KG1 (cell line): ENCODE results near the gene YIPF5.

Experiments
- DNase-seq: peaks from one replicate; lab custom pipeline; 2025; lab: John Stamatoyannopoulos, UW

Gene YIPF5

DNA sequence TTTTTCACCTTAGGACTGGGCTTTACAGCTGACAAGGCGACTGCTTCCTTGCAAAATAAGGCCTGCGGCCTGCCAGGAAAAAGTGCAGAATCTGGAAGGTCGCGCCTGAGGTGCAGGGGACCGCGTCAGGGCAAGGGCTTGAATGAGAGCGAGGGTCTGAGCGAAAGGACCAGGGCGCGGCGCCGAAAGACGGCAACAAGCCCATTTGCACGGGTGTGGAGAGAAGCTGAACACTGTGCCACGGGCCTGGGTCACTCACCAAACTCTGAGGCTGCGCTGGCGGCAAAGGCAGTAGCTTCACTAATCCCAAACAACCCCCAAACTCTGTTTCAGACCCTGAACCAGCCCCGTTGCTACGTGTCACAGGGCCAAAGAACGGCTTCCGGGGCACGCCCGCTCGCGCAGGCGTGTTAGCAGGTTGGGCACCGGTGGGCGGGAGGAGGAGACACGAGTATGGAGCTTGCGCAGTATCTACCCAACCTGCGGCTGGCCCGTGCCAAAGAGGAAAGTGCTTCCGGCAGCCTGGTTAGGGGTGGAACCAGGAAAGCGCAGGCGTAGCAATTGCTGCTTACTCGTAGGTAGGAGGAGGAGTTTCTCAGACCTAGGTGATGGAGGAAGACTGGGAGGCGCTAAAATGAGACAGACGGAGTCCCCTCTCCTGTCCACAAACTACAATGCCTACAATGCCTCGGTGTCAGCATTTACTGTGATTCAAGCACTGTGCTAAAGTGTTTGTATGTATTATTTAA is at the start of gene YIPF5, which contains the start of gene KCTD16:
Gene YIPF5, minus strand, starts transcription at position 384 of the 749 bp plus-strand sequence. CDS start 704 bp downstream, outside the sequence.
Gene KCTD16, plus strand, starts transcription at position 598 of the 749 bp plus-strand sequence.
- DNase-seq, result peak; percentile 49

DNA sequence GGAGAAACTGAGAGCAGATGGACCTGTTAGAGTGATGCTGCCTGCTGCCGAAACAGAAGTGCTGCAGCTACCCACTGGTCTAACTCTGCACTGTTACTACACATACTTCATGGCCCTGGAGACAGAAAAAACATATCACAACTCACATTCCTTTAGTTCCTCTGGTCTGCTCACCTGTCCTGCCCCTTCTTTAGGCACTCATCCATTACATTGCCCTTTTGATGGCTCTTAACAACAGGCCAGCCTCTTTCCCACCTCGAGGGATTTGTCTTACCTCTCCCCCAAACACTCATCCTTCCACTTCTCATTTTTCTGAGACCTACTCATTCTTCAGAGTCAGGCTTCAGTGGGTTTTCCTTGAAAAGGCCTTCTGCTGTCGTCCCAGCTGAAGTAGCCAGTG is 49.4 kb upstream of the YIPF5 start:
- DNase-seq, result no peak

DNA sequence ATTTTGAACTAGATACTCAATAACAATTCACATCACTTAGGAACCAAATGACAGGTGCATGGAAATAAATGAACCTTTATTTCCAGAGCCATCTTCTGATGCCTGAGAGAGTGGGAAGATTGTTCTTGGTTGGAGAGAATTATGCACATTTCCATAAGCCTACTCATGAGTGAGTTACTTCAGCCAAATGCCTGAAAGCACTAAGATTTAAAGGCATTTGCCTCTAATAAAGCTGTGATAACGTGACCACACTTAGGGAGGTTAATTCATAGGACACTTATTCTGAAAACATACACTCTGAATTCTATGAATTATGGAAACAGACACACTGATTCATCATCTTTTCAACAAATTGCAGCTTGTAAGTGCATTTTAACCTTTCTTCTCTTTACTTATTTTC is 40.2 kb upstream of the YIPF5 start:
- DNase-seq, result no peak

DNA sequence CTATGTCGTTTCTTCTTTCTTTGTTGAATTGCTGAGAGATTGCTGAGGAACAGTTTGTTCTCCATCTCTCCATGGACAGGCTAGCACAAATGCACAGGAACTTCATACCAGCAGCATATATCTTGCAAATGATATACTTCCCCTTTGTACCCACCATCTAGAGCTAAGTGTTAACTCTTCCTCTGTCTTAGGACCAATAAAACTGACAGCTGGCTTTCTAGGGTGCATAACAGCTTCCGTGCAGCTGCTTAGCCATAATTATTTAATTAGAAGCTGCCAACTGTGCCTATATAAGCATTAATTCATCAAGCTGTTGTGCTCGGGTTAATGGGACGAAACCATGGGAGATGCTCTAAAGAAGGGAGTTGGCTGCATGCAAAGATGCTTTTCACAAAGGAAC is 38.9 kb upstream of the YIPF5 start:
- no peak for DNase-seq

DNA sequence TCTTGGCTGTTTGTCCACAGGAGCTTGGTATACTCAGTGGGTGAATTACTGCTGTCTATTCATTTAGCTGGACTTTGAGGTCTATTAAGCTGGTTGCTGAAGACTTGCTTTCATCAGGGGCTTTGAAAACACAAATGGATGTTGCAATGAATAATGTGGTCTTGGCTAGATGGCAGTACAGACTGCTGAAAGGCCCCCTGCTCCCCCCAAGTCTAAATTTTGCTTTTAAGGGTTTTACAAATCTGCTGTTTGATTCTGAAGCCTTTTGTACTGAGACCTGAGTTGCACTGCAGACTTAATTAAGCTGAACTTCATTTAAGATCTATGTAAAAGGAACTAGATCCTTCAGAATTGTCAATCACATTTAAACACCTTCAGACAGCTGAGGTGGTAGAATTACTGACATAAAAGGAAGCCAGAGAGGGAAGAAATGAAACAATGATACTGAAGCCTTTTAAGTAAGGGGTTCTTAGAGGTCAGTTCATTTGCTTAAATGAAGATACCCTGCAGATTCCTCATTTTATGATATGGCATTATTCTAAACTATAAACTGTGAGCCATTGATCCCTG is 37.5 kb upstream of the YIPF5 start:
- DNase-seq, result no peak

DNA sequence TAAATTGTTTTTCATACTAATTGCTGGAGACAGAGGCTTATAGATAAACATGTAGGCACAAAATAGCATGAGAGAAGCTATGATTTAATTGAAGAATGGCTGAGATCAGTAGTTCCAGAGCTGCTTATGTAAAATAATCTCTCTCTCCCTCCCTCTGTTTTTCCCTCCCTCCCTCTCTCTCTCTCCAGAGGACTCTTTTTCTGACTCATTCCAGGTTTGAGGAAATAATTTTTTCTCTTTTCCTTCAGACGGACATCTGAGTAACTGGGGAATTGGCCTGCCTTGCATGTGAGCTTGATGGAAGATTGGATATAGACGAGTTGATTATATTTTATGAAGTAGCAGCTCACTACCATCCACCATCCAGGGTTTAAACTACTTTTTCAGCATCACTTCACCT is 35.7 kb upstream of the YIPF5 start:
- no peak for DNase-seq

DNA sequence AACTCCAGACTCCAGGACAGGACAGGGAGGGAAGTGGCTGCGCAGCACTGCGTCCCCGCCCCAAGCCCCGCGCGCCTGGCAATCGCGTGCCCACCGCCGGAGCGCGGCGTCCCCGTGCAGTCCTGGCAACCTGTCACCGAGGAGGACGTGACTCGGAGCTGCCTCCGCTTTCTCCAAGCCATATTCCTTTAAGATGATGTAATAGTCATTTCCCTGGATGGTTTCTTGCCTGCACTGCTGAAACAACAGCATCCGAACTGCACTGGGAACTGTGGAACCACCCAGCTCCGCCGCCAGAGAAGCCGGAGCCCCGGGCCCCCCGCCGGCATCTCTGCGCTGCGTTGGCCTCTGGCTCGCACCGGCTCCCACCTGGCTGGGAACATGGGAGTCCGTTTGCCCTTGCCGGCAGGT is 34.7 kb upstream of the YIPF5 start:
- no peak for DNase-seq

DNA sequence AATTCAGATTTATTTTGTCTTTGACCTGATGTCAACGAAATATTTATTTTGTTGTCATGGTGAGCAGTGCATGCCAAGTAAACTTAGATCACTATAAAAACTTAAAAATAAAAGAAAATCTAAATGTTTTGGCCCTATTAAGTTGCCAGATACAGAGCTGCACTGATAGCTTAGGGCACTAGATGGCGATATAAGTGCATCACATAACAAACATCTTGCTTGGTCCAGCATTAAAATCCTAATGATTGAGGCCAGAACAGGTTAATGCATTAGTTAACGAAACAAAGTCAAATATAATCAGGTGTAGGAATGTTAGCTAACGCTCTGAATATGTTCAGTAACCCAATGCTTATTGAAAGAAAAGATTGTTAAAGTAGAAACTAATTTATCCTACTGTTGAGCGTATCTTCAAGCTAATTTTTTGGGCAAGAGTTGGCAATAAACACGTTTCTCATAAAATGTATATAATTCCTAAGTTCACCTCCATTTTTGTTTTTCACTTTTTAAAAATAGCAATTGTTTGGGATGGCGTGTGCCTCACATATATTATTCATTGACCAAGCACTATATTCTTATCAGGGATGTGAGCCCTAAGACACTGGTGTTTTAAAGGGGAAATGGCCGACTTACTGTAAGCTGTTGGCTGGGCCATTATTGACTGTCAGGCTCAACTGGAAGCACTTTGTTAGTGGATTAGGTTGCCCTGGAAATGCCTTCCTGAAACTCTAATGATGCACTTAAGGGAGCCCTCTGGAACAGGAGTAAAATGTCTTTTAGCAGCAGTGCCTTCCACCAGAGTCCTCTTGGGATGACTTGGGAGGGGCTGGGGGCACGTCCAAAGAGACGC is 33.5 kb upstream of the YIPF5 start:
- DNase-seq, result no peak

DNA sequence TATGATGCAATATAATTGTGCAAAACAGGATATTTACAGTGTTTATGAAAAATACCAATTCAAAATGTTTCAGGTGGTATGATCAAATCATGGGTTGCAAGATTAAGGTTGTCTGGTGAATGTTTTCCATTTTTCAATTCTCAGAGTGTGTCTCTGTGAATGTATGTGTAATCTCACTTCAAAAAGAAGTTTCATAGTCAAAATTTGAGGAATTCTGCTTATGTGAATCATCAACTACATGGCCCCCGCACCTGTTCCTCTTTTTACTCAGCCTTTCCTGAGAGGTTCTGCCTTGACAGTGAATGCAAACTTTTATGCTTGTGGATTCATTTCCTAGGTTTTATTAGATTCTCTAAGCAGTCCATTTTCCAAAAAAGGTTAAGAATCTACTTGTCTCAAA is 32.3 kb upstream of the YIPF5 start:
- no peak for DNase-seq

DNA sequence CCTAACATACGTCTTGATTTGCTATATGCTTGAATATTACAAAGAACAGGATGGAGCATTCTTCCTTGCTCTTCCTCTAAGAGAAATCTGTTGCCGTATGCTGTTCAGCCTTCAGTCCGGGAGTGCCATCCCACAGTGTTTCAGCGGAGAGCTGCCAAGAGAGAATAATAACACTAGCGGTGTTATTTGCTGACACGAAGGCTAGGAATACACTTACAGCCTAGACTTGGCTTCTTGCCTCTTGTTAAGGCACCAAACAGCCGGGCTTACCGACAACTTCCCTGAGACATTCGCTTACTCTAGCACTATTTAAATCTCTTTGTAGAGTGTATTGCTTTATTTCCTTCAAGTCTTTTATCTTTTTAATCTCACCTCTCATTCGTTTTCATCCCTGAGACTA is 31.6 kb upstream of the YIPF5 start:
- no peak for DNase-seq

DNA sequence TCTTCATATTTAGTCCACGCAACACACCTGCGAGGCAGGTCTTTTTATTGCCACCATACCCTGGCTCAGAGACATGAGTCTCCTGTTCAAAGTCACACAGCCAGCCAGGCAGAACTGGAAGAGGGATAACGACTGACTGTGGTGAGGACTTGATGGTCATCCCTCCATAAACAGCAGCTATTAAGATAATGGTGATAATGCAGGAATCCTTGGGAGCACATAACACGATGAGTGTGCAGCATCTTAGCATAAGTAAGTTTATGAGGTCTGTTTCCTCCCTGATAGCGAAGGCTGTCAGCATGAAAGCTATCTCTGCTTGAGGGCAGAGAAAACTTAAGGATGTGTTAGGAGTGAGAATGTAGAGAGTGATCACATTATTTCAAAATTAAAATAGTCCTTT is 31.1 kb upstream of the YIPF5 start:
- no peak for DNase-seq

DNA sequence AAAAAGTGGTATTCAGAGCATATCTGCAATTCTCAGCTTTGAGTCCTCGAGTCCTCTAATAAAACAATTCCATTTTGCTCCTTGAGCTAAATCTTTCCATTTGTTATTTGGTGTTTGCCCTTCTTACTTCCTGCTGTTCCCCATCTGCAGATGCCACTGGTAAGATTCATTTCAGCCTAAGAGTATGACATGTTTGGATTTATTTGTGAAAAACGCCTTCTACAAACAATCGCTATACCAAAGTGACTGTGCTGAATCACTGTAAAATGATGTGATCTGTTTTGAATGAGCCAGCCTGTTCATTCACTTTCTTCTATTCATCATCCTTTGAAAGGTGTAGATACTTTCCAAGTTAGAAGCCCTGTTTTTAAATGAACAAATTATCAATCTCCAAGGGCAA is 27.9 kb upstream of the YIPF5 start:
- no peak for DNase-seq

DNA sequence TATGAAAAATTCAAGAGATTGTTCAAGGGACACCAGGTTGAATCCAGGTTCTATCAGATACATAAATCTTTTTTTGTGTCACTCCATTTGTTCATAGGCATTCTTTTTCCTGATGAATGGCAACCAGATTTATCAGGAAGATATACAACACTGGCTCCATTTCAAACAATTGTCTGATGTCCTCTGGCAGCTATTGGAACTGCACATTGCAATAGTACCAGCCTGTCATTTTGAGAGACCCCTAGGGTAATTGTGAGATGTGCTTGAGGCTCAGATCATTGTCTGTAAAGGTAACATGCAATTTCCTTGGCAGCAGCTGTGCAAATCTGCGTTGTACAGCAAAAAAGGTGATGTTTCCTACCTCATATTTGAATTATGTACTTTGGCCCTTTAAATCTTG is 26.2 kb upstream of the YIPF5 start:
- no peak for DNase-seq

DNA sequence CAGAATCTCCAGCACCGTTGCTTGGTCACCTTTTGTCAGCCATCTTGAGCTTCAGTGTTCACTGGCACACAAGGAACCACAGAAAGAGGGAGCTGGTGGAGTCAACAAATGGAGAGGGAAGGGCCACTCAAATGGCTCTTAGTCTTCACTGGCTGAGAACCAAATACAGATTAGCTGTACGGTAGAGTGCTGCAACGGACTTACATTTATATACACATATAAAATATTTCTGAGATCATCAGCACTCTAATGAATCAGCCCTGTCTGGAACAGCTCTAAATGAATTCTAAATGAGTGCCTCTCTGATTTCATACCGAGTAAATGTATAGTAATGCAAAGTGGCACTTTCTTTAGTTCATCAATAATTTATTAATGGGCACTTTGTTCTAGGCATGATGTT is 25.0 kb upstream of the YIPF5 start:
- DNase-seq, result no peak

DNA sequence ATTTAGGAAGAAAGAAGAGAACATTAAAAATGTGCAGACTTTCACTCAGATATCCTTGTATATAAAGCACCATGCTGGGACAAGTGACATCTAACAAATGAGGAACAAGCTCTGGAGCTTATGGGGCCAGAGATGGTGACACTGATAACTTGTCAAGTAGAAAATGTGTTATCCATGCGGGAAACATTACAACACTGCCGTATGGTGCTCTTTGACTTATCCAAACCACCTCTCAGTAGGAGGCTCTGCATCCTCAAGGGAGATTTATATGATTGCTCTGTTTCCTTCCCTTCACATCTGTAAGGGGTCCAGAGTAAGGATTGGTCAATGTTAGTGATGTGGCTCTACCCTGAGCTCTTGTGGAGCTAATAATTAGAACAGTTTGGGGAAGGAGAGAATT is 23.7 kb upstream of the YIPF5 start:
- DNase-seq, result no peak

DNA sequence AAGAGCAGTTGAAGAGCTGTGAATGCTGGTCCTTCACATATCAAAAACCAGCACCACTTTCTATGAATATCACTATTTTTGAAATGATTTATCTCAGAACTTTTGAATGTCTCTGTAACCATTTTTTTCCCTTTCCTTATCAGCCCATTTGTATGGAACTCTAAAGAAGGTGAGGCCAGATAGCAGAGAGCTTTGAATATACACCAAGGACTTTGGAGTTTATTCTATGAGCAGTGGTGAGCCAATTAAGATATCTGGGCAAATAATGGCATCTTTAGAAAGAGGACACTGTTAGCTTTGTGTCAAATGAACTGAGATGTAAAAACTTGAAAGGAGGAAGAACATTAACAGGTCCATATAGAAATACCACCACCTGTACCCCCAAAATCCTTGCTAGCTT is 22.2 kb upstream of the YIPF5 start:
- DNase-seq, result no peak

DNA sequence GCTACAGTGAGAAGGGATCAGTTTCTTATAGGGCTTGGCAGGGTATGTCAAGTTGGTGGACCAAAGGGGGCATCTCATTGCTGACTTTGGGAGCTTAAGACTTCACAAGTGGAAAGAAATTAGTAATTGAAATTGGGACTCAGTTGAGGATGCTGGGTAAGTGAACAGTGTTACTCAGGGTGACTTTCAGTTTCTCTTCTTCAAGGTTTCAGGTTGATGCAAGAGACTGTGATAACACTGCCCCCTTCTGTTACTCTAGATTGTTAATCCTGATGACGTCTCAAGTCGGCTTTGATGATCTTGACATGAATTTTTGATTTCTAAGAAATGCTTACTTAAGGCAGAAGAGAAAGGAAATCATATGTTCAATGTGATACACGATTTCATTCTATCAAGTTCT is 21.5 kb upstream of the YIPF5 start:
- DNase-seq, result no peak

DNA sequence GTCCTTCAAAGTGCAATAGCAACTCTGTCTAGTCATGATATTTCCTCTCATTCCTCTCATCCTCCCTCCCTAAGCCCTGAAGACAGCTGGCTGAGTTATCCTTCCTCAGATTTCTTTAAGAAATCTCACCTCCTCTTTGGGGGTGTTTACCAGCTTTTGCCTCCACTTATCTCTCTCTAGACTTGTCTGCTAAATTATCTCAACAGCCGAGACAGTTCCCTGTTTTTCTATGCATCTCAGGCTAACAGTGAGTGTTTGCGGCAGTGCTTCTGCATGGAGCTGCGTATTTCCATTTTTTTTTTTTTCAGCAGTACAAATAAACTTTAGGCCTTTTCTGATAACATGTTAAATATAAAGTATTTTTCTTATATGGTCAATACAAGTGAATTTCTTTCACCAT is 21.1 kb upstream of the YIPF5 start:
- no peak for DNase-seq

DNA sequence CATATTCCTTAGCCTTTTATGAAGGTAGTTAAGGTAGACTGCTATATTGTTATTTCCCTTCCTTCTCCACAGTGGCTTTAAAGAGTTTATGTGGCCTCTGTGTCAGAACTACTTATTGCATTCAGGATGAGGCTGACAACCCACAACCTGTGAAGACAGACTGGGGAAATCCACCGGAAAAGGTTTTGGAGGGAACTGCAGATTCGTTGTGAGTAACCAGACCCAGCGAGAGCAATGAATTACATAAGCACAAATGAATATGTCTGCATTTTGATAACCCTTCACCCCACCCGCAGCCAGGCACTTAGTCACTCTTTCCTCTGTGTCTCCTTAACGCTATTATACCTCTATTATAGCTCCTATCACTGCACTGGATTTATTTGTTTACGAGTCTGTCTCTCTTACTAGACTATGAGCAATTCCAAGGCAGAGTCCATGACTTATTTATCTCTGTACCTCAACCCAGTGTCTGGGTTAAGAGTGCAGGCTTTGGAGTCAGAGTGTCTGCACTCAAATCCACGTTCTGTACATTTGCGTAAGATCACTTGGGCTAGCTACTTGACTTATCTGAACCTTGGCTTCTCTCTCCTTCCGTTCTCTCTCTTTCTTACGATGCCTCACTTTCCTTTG is 19.5 kb upstream of the YIPF5 start:
- no peak for DNase-seq

DNA sequence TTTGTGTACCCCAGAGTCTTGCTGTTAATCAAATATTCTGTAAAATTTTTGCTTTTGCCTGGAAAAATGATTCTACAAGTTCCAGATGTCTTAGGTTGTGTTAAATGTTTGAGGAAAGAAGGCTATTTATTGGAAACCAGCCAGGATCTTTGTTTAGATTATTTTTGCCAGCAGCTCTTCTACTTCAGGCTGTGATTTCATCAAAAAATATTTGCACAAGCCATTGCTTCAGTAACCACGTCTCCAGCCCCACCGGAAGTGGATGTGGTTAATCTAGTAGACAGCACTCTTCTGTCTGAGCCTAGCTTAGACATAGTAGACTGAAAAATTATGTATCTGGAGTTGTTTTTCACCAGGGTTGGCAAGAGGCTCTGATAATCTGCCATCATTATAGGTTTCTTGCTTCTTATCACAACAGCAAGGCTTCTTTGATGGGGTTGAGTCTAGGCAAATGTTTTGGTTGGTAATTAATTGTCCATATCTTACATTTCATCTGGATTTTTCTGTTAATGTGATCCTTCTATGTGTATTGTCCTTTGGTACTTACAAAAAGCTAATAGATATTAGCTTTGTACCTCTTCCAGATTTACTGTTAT is 17.3 kb upstream of the YIPF5 start:
- DNase-seq, result peak; percentile 15

DNA sequence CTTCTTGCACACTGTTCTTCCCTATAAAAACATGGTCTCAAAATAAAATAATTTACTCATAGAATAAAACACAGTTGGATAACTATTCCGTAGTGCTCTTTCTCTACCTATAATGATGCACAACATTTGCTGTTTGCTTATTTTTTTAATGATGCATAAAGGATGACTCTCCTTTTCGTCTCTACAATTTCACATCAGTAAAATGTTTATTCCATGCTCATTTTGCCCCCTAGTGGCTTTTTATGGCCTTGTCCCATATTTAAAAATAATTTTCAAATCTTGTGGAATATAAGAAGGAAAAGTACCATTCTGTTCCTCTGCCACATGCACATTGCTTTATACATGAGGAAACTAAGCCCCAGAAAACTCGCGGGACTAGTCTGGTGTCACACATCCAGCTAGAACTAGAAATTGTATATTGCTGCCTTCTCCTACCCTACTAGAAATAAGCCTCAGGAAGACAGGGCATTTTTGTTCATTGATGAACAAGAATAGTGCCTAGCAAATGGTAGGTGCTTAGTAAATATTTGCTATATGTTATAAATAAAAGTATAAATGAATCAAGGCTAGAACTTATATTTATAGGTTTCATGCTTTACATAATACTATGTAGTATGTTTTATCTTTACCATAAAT is 12.9 kb upstream of the YIPF5 start:
- DNase-seq, result no peak

DNA sequence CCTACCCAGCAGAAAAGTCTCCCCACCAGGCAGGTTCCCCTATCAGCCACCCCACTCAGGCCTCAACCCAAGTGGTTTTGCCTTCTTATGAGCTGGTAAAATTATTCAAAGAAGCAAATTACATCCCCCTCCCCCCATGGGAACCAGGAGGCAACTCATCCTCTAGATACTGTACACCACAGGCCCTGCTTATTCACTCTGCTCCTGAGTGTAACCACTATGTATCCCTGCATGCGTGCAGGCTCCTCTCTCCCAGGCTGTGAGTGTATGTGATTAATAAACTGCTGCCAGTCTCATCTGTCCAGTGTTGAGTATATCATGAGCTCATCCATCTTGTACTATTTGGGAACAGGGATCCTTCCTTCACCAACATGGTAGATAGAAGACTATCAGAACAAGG is 8.8 kb upstream of the YIPF5 start:
- DNase-seq, result no peak
